VCaP (cell line): Measurements from ENCODE around the gene SLC16A5.

Source experiments
- H3K27ac ChIP-seq: fragments of 450-650 bp; 2 replicates; pipeline ENCODE4 v1.5.1; 2017
- CTCF ChIP-seq: fragments of 450-650 bp; conservative IDR thresholded peaks from 2 replicates; pipeline ENCODE4 v1.5.1; 2017; ENCODE audit warnings: mild to moderate bottlenecking, moderate library complexity

SLC16A5 gene

GRCh38 chr17:75099881-75100595, 12.3 kb downstream of the SLC16A5 start:
- TF ChIP-seq CTCF: no peak
- H3K27ac ChIP-seq: no peak overlapping the region

GRCh38 chr17:75102385-75102821, 14.6 kb downstream of the SLC16A5 start:
- TF ChIP-seq CTCF: no peak
- H3K27ac ChIP-seq: no peak overlapping the region

GRCh38 chr17:75103601-75104554, 16.1 kb downstream of the SLC16A5 start:
- peak overlapping the region; percentile 92 for H3K27ac ChIP-seq
- no peak for TF ChIP-seq CTCF

GRCh38 chr17:75105126-75106080, 17.6 kb downstream of the SLC16A5 start:
- peak overlapping the region; percentile 92 for H3K27ac ChIP-seq
- peak; percentile 87 for TF ChIP-seq CTCF

- no peak overlapping the region for H3K27ac ChIP-seq
- TF ChIP-seq CTCF: no peak
These were observed 20.4 kb downstream of the SLC16A5 start for GRCh38 chr17:75108193-75108592.

GRCh38 chr17:75109046-75109406, 21.3 kb downstream of the SLC16A5 start:
- peak overlapping the region; percentile 81; the same call in 1 of the 2 replicates for H3K27ac ChIP-seq
- TF ChIP-seq CTCF: no peak
